ENCODE measurements around the gene FAM240A.

- no peak for TF ChIP-seq CTCF (IDR thresholded peaks at IDR 0.05)
- TF ChIP-seq POLR2A (IDR thresholded peaks at IDR 0.05): no peak
- TF ChIP-seq POLR2AphosphoS5 (IDR thresholded peaks at IDR 0.05; ENCODE audit: insufficient read depth in 1 of 2, low read depth in 1 of 2): no peak
Measured at GRCh38 chr3:46666453-46666845, 54.1 kb downstream of the FAM240A start.
